Ovary (tissue), 9 donors: ENCODE results near the gene NANOS1. TPM values are rescaled to one million over a fixed set of nuclear protein-coding genes. Genes with fewer than 3 reads are reported as not detected.

ENCODE experiments used
- DNase-seq, 5 donors: peaks; one replicate each; pipeline ENCODE4 v3.0.0-alpha.2; 2019 to 2020
- H3K27ac ChIP-seq, 2 donors: fragments of 200-600 bp; one replicate each; pipeline versions ENCODE4 v1.5.1 to v1.8.0; 2019 to 2022
- H3K27me3 ChIP-seq: fragments of 200-600 bp; one replicate; pipeline ENCODE4 v1.8.0; 2022
- H3K36me3 ChIP-seq: fragments of 200-600 bp; sonication (generic); one replicate; pipeline ENCODE4 v1.5.1; 2019
- H3K4me1 ChIP-seq: one replicate; pipeline ENCODE4 v1.8.1; 2013; ENCODE audit warnings: mild to moderate bottlenecking, moderate library complexity; ENCODE audit not compliant: insufficient read depth
- H3K4me3 ChIP-seq: fragments of 200-600 bp; sonication (generic); one replicate; pipeline ENCODE4 v1.5.1; 2017
- H3K9me3 ChIP-seq, 2 donors: fragments of 200-600 bp in 1 of 2; sonication (generic) in 1 of 2; one replicate each; pipeline versions ENCODE4 v1.5.1 to v1.8.1; 2013 to 2019; ENCODE audit warnings: mild to moderate bottlenecking in 1 of 2, moderate library complexity in 1 of 2
- CTCF ChIP-seq, 3 donors: fragments of 450-650 bp in 2 of 3; fragments of 200-600 bp in 1 of 3; IDR thresholded peaks; one replicate each; pipeline versions ENCODE4 v1.5.1 to v1.8.0; 2016 to 2022; ENCODE audit warnings: antibody characterized with exemption in 3 of 3, mild to moderate bottlenecking in 1 of 3
- EP300 ChIP-seq: sonication (generic); formaldehyde crosslinking; IDR thresholded peaks from one replicate; pipeline ENCODE4 v1.6.1; 2017; ENCODE audit warnings: antibody characterized with exemption
- POLR2A ChIP-seq: fragments of 450-650 bp; IDR thresholded peaks from one replicate; pipeline ENCODE4 v1.6.1; 2017; ENCODE audit warnings: antibody characterized with exemption, mild to moderate bottlenecking, moderate library complexity
- WGBS, 3 donors: extraction: QIAGEN DNeasy Blood & Tissue Kit in 1 of 3; methylation state at CpG; one replicate each; pipeline versions ENCODE4 v1.1.5 to v1.1.7; 2013 to 2017; 5-methylcytosine and 5-hydroxymethylcytosine counted together
- intact Hi-C, 4 donors: fragments of 100-400 bp; cut with DNase I; formaldehyde crosslinking; loops; one replicate each; pipeline versions ENCODE4 v1.11.0 to v1.15.1; 2022 to 2023
- polyA plus RNA-seq, 2 donors: library from polyadenylated mRNA; stranded (reverse); fragments of 200-250 nt in 1 of 2; fragments of 350-450 nt in 1 of 2; fragmentation: Illumina TruSeq in 1 of 2; extraction: RNeasy Lipid Tissue Mini Kit (QIAGEN cat#74804) in 1 of 2; gene quantifications; one replicate each; pipeline ENCODE4 v1.2.3, GENCODE V29; 2013 to 2014
- total RNA-seq, 7 donors: library from RNA; depleted of rRNA in 2 of 7; stranded (reverse); fragments of >200 nt in 2 of 7; fragmentation: NEBNext Ultra II Directional in 3 of 7; extraction: Animal tissue kit (Norgen Biotek cat#: 25700) in 3 of 7; gene quantifications; one replicate each; pipeline versions ENCODE4 v1.1.0 to v1.2.4, GENCODE V29; 2016 to 2023
- donor health status: DM: no; HTN: no; CAD: no; lungs with moderate emphysema.
- donor health status: DM: no; HTN: no; CAD: no.
- donor health status: Bipolar disorder and iron deficiency.
- donor health status: DM: yes; HTN: yes; CAD: no.
- donor health status: DM: no; HTN: no; CAD: no.
- donor health status: DM: yes; HTN: yes; CAD: no.

Gene NANOS1
- total and polyA plus RNA-seq, 9 donors: 0.15 to 7.0 (median 0.79) TPM

- intact Hi-C loops: no loop called here
- H3K27me3 ChIP-seq: no peaks in the 10 kb centered on the region
- H3K4me3 ChIP-seq: no peak overlapping the region
- no peak for DNase-seq
- no peaks in the 10 kb centered on the region for H3K9me3 ChIP-seq
- 93 to 97% (median 96%) methylated on average over 4 of the region's 4 CpGs for WGBS, 3 donors
- H3K4me1 ChIP-seq: no peaks in the 10 kb centered on the region
- H3K36me3 ChIP-seq: no peaks in the 10 kb centered on the region
- TF ChIP-seq EP300 (no peak), POLR2A (no peak), CTCF (IDR thresholded peaks at IDR 0.05) (no peak)
- no peak overlapping the region for H3K27ac ChIP-seq
Observed at GRCh38 chr10:118982366-118982765, 47.1 kb upstream of the NANOS1 start.

- WGBS, 3 donors: 59 to 86% (median 68%) methylated on average over 1 of the region's 1 CpG
- Histone ChIP-seq H3K36me3 (no peaks in the 10 kb centered on the region), H3K27ac (no peak overlapping the region), H3K4me3 (no peak overlapping the region), H3K9me3 (no peaks in the 10 kb centered on the region), H3K27me3 (no peaks in the 10 kb centered on the region), H3K4me1 (no peaks in the 10 kb centered on the region)
- no peak for DNase-seq
- intact Hi-C loops: no loop called here
- no peak for TF ChIP-seq CTCF (IDR thresholded peaks at IDR 0.05)
- no peak for TF ChIP-seq EP300
- TF ChIP-seq POLR2A: no peak
Observed at GRCh38 chr10:118983263-118983662, 46.3 kb upstream of the NANOS1 start.

- Histone ChIP-seq H3K9me3 (no peaks in the 10 kb centered on the region), H3K4me1 (no peaks in the 10 kb centered on the region), H3K36me3 (no peaks in the 10 kb centered on the region), H3K27ac (no peak overlapping the region), H3K4me3 (no peak overlapping the region), H3K27me3 (no peaks in the 10 kb centered on the region)
- 81 to 91% (median 88%) methylated on average over 2 of the region's 2 CpGs for WGBS, 3 donors
- TF ChIP-seq POLR2A (no peak), CTCF (IDR thresholded peaks at IDR 0.05) (no peak), EP300 (no peak)
- DNase-seq: no peak
- intact Hi-C loops: no loop called here
Observed at GRCh38 chr10:118985576-118985975, 43.9 kb upstream of the NANOS1 start.

DNA sequence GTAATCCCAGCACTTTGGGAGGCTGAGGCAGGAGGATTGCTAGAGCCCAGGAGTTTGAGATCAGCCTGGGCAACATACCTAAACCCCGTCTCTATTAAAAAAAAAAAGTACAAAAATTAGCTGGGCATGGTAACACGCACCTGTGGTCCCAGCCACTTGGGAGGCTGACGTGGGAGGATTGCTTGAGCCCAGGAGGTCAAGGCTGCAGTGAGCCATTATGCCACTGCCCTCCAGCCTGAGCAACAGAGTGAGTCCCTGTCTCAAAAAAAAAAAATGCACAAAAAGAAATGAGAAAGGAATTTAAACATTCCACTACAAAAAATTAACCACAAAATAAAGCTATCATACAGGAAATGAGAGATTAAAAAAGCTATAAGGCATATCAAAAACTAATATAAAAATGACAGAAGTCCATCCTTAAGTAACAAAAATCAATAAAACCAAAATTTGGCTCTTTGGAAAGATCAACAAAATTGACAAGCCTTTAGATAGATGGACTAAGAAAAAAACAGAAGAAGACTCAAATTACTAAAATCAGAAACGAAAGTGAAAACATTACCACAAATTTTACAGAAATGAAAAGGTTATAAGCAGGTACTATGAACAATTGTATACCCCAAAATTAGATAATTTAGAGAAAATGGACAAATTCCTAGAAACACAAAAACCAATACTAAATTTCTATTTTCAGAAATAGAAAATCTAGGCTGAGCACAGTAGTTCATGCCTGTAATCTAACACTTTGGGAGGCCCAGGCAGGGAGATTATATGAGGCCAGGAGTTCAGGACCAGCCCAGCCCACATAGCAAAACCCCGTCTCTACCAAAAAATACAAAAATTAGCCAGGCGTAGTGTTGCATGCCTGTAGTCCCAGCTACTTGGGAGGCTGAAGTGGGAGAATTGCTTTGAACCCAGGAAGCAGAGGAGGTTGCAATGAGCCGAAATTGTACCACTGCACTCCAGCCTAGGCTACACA, 42.4 kb upstream of the NANOS1 start:
- intact Hi-C loops: no loop called here
- Histone ChIP-seq H3K9me3 (no peaks in the 10 kb centered on the region), H3K4me1 (no peaks in the 10 kb centered on the region), H3K4me3 (no peak overlapping the region), H3K27ac (no peak overlapping the region), H3K36me3 (no peaks in the 10 kb centered on the region), H3K27me3 (no peaks in the 10 kb centered on the region)
- 63 to 75% (median 65%) methylated on average over 7 of the region's 7 CpGs for WGBS, 3 donors
- DNase-seq: no peak
- TF ChIP-seq POLR2A (no peak), EP300 (no peak), CTCF (IDR thresholded peaks at IDR 0.05) (no peak)
